Lower lobe of right lung (tissue), 2 donors: Measurements from ENCODE around the gene NOTCH3. TPM values are rescaled to one million over a fixed set of nuclear protein-coding genes. Genes with fewer than 3 reads are reported as not detected.
A peak's percentile ranks its signal among the peaks of the same experiment; 100 is the strongest.

Experiments used
- ATAC-seq, 2 donors: fragments of 200-7000 bp; cut with Tn5 transposase; one replicate each; pipeline ENCODE4 v1.9.1; 2020 to 2022; ENCODE audit warnings: mild to moderate bottlenecking in 2 of 2, moderate library complexity in 2 of 2
- DNase-seq: peaks from one replicate; pipeline ENCODE4 v3.0.0-alpha.2; 2020
- H3K27ac ChIP-seq: fragments of 200-600 bp; one replicate; pipeline ENCODE4 v1.8.0; 2022
- H3K27me3 ChIP-seq: fragments of 200-600 bp; one replicate; pipeline ENCODE4 v1.8.0; 2022; ENCODE audit warnings: low read depth
- H3K36me3 ChIP-seq: fragments of 200-600 bp; one replicate; pipeline ENCODE4 v1.8.0; 2022; ENCODE audit warnings: mild to moderate bottlenecking
- H3K4me1 ChIP-seq: fragments of 200-600 bp; one replicate; pipeline ENCODE4 v1.8.0; 2022
- H3K4me3 ChIP-seq: fragments of 200-600 bp; one replicate; pipeline ENCODE4 v1.8.0; 2022; ENCODE audit warnings: mild to moderate bottlenecking
- H3K9me3 ChIP-seq: fragments of 200-600 bp; one replicate; pipeline ENCODE4 v1.8.0; 2022
- CTCF ChIP-seq: fragments of 200-600 bp; IDR thresholded peaks from one replicate; pipeline ENCODE4 v1.8.0; 2022; ENCODE audit warnings: antibody characterized with exemption, mild to moderate bottlenecking
- intact Hi-C: fragments of 100-400 bp; cut with DNase I; formaldehyde crosslinking; loops from one replicate; pipeline ENCODE4 v1.11.0; 2022
- total RNA-seq: library from RNA; stranded (reverse); fragmentation: NEBNext Ultra II Directional; extraction: Animal tissue kit (Norgen Biotek cat#: 25700); gene quantifications from one replicate; pipeline ENCODE4 v1.2.1, GENCODE V29; 2021
- donor health status: DM: no; HTN: yes; CAD: no; lungs with severe emphysema.

The NOTCH3 gene
- total RNA-seq, 1 donor from 2014 or later: 52.7 TPM

- Histone ChIP-seq H3K4me3 (no peak overlapping the region), H3K4me1 (peaks cover 22% of the 10 kb centered on the region), H3K27ac (no peak overlapping the region), H3K9me3 (no peaks in the 10 kb centered on the region), H3K36me3 (no peaks in the 10 kb centered on the region), H3K27me3 (peaks cover 3% of the 10 kb centered on the region)
- intact Hi-C loops: no loop called here
- ATAC-seq (no peak), DNase-seq (no peak)
- no peak for TF ChIP-seq CTCF
Measured at GRCh38 chr19:15128162-15128770, 72.5 kb downstream of the NOTCH3 start.

- TF ChIP-seq CTCF: no peak
- ATAC-seq: no peak
- no peak for DNase-seq
- intact Hi-C loops: no loop called here
- H3K36me3 ChIP-seq: peaks cover 11% of the 10 kb centered on the region
- peaks cover 22% of the 10 kb centered on the region for H3K4me1 ChIP-seq
- H3K27me3 ChIP-seq: no peaks in the 10 kb centered on the region
- H3K4me3 ChIP-seq: peak overlapping the region; percentile 77
- H3K27ac ChIP-seq: peak overlapping the region; percentile 94
- no peaks in the 10 kb centered on the region for H3K9me3 ChIP-seq
Measured at GRCh38 chr19:15126131-15126910, 74.5 kb downstream of the NOTCH3 start.

- Histone ChIP-seq H3K27me3 (no peaks in the 10 kb centered on the region), H3K4me1 (peaks cover 22% of the 10 kb centered on the region), H3K36me3 (peaks cover 20% of the 10 kb centered on the region), H3K27ac (peak overlapping the region; percentile 94), H3K4me3 (peak overlapping the region; percentile 77), H3K9me3 (no peaks in the 10 kb centered on the region)
- intact Hi-C loops: no loop called here
- DNase-seq (peak; percentile 99), ATAC-seq (peak; percentile 98)
- TF ChIP-seq CTCF: no peak
Measured at GRCh38 chr19:15125232-15126067, 75.3 kb downstream of the NOTCH3 start.

- H3K27me3 ChIP-seq: no peaks in the 10 kb centered on the region
- peaks cover 22% of the 10 kb centered on the region for H3K4me1 ChIP-seq
- no peaks in the 10 kb centered on the region for H3K9me3 ChIP-seq
- H3K27ac ChIP-seq: peak overlapping the region; percentile 94
- TF ChIP-seq CTCF: no peak
- DNase-seq (peak; percentile 60), ATAC-seq (peak; percentile 6 to 12)
- H3K36me3 ChIP-seq: peaks cover 28% of the 10 kb centered on the region
- H3K4me3 ChIP-seq: peak overlapping the region; percentile 77
- intact Hi-C loops: no loop called here
Measured at GRCh38 chr19:15124572-15125231, 76.1 kb downstream of the NOTCH3 start.

- Histone ChIP-seq H3K36me3 (peaks cover 36% of the 10 kb centered on the region), H3K9me3 (no peaks in the 10 kb centered on the region), H3K27me3 (no peaks in the 10 kb centered on the region), H3K4me3 (no peak overlapping the region), H3K27ac (no peak overlapping the region), H3K4me1 (peaks cover 22% of the 10 kb centered on the region)
- intact Hi-C loops: no loop called here
- ATAC-seq (peak in 1 of 2 donors; percentile 2), DNase-seq (peak; percentile 53)
- TF ChIP-seq CTCF: no peak
Measured at GRCh38 chr19:15123900-15124299, 76.9 kb downstream of the NOTCH3 start.
